NT2/D1 (cell line): ENCODE data around the gene USP2.

ENCODE experiments used
- YY1 ChIP-seq: IDR thresholded peaks from 2 replicates; pipeline ENCODE4 v1.6.1; 2011; ENCODE audit not compliant: insufficient read length, insufficient read depth
- ZNF274 ChIP-seq: IDR thresholded peaks from 2 replicates; pipeline ENCODE4 v1.6.1; 2011; ENCODE audit warnings: mild to moderate bottlenecking, low read depth, low read length

DNA sequence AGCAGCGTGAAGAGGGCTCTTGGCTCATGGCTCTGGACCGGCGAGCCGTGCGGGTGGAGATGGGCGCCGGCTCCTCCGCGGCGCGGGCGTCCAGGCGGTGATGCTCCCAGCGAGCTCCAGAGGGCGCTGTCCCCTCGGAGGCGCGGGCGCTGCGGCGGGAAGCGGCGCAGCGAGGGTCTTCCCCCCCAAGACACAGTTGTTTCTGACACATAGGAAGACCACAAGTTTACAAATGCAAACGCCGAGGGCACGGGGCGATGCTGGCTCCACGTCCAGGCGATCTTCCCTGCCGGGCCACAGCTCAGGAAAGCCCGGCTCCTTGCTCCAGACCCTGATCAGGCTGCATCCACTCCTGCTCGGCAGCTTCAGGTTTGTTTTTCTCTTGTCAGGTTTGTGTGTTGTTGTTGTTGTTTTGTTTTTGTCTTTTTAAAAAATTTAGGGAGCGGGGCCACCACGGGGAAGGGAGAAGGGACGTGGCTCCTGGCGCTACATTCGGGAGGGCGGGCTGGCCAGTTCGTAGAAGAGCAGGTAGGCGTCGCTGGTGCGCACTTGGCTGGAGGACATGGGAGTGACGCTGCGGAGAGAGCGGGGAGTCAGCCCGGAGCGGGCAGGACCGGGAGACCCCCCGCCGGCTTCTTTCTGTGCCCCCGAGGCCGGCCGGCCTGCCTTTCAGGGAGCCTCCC is 25.0 kb downstream of the USP2 start:
- TF ChIP-seq ZNF274, result no peak
- TF ChIP-seq YY1, result no peak
